ENCODE results near the gene DHRS1.

GRCh38 chr14:24331731-24332267, 32.2 kb upstream of the DHRS1 start:
- TF ChIP-seq CTCF (IDR thresholded peaks at IDR 0.05; ENCODE audit: low read depth, low read length) (no peak), EZH2phosphoT487 (IDR thresholded peaks at IDR 0.05; ENCODE audit: low read depth) (no peak)

All from OCI-LY3 (cell line).